ENCODE data around the gene SERTAD3. TPM values are rescaled to one million over a fixed set of nuclear protein-coding genes. Genes with fewer than 3 reads are reported as not detected.
"Not testable (repeated sequence)": the region's sequence is repeated elsewhere in the genome, so short reads cannot be mapped to it uniquely, and the experiment has no call there.

Gene SERTAD3
- total RNA-seq, 2 donors from 2014 or later, result 26.5 to 36.0 TPM

DNA sequence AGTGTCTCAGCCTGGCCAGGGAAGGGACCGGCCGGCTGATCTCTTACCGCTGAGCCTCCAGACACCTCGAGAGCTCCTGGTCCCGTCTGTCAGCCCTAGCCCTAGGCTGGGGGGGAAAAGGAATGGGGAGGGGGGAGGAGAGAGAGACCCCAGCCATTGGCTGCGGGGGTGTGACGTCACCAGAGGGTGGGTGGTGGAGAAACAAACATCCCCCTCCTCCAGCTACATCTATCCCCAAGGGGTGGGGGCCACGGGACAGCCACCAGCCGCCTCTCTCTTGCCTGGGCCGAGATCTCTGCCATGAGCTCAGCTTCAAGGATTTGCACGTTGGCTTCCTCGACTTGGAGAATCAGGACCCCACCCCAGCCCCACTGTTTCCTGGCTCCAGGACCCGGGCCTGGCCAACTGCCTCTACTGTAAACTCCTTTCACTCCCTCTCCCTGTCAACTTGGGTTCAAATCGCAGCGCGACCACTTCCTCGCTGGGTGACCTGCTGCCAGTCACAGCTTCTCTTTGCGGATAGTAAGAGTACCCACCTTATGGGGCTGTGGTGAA, 30.8 kb downstream of the SERTAD3 start, which contains the start of gene PRX:
Gene PRX (minus strand): TSS at position 88 of the 555 bp plus-strand sequence. CDS start 5,446 bp downstream, outside the sequence.
- no peak within 1 kb of the TSS for H3K27ac ChIP-seq
- no peaks in the 10 kb centered on the region for H3K4me1 ChIP-seq
- no peaks in the 10 kb centered on the region for H3K9me3 ChIP-seq
- H3K27me3 ChIP-seq, result no peaks in the 10 kb centered on the region
- DNase-seq, result no peak
- intact Hi-C loops (cut with DNase I), result no loop called here
- no peaks in the 10 kb centered on the region for H3K36me3 ChIP-seq
- no peak within 1 kb of the TSS for H3K4me3 ChIP-seq
- TF ChIP-seq, protein P1, sequence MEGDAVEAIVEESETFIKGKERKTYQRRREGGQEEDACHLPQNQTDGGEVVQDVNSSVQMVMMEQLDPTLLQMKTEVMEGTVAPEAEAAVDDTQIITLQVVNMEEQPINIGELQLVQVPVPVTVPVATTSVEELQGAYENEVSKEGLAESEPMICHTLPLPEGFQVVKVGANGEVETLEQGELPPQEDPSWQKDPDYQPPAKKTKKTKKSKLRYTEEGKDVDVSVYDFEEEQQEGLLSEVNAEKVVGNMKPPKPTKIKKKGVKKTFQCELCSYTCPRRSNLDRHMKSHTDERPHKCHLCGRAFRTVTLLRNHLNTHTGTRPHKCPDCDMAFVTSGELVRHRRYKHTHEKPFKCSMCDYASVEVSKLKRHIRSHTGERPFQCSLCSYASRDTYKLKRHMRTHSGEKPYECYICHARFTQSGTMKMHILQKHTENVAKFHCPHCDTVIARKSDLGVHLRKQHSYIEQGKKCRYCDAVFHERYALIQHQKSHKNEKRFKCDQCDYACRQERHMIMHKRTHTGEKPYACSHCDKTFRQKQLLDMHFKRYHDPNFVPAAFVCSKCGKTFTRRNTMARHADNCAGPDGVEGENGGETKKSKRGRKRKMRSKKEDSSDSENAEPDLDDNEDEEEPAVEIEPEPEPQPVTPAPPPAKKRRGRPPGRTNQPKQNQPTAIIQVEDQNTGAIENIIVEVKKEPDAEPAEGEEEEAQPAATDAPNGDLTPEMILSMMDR (IDR thresholded peaks at IDR 0.05), result no peak
- no peak within 1 kb of the TSS for H3K9ac ChIP-seq (ENCODE audit: low read depth in 2 of 2, low read length in 2 of 2)

DNA sequence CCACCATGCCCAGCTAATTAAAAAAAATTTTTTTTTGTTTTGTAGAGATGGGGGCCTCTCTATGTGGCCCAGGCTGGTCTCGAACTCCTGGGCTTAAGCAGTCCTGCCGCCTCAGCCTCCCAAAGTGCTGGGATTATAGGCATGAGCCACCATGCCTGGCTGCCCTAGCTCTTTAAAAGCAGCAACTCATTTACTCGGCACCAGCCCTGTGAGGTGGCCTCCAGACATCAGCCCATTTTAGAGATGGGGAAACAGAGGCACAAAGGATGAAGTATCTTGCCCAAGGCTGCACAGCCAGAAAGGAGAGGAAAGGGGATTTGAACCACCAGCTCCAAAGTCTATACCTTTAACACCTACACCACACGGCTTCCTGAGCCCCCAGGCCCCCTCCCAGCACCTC, 31.3 kb downstream of the SERTAD3 start:
- H3K9ac ChIP-seq (ENCODE audit: low read depth in 2 of 2, low read length in 2 of 2), result no peak overlapping the region
- no peaks in the 10 kb centered on the region for H3K36me3 ChIP-seq
- DNase-seq, result no peak
- intact Hi-C loops (cut with DNase I), result no loop called here
- H3K9me3 ChIP-seq, result no peaks in the 10 kb centered on the region
- no peaks in the 10 kb centered on the region for H3K27me3 ChIP-seq
- no peaks in the 10 kb centered on the region for H3K4me1 ChIP-seq
- no peak overlapping the region for H3K27ac ChIP-seq
- TF ChIP-seq, protein P1 (IDR thresholded peaks at IDR 0.05), result no peak
- H3K4me3 ChIP-seq, result no peak overlapping the region

DNA sequence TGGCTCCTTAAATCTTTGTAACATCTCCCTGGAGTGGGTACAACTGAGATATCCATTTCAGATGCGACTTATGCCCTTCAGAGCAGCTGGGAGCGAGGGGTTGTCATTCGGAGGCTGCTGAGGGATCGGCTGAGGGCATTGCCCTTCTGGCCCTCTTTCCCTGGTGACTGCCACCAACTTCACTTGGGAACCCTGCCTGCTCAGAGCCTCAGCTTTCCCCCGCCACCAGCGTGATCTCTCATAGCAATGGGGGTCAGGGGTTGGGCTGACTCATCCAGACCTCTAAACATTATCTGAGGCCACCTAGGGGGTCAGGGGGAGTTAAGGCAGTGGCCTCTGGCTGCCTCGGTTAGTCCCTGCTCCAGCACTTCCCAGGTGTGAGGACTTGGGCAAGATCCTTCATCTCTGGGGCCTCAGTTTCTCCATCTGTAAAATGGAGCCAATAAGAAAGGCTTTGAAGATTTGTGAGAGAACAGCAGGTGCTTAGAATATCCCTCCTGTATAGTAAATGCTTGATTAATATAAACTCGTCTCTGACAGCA, 32.1 kb downstream of the SERTAD3 start:
- H3K27ac ChIP-seq, result no peak overlapping the region
- TF ChIP-seq, protein P1 (IDR thresholded peaks at IDR 0.05), result no peak
- intact Hi-C loops (cut with DNase I), result no loop called here
- H3K27me3 ChIP-seq, result no peaks in the 10 kb centered on the region
- no peak for DNase-seq
- H3K9me3 ChIP-seq, result no peaks in the 10 kb centered on the region
- no peak overlapping the region for H3K9ac ChIP-seq (ENCODE audit: low read depth in 2 of 2, low read length in 2 of 2)
- H3K36me3 ChIP-seq, result no peaks in the 10 kb centered on the region
- no peaks in the 10 kb centered on the region for H3K4me1 ChIP-seq
- no peak overlapping the region for H3K4me3 ChIP-seq

DNA sequence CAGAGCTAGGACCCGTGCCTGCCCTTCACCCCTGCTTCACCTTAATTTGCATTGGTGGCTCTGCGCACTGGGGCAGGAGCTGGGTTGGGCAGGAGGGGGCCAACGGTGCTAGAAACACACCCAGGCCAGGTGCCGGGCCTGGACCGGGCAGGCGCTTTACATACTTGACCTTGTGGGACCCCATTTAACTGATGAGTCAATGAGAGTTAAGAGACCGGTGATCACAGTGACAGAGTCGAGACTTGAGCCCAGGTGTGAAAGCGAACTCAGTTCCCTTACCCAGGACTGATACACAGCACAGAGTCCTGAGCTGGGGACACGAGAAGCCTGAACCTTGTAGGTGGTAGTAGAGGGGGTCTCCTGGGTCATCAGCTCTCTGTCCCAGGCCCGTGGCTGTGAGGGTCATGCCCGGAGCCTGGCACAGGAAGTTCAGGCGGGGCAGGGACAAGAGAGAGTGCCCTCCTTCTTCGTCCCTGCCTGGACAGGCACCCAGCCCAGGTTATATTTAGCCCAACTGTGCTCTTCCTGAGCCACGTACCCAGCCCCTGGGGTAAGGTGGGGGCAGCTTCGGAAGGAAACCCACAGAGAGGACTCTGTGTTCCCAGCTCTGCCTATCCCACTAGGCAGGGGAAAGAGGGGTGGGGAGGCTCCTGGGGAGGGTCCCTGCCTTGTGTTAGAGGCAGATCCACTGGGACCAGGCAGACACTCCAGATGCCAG, 32.9 kb downstream of the SERTAD3 start:
- Histone ChIP-seq H3K9me3 (no peaks in the 10 kb centered on the region), H3K4me3 (no peak overlapping the region), H3K9ac (ENCODE audit: low read depth in 2 of 2, low read length in 2 of 2) (no peak overlapping the region), H3K36me3 (no peaks in the 10 kb centered on the region), H3K4me1 (no peaks in the 10 kb centered on the region), H3K27ac (no peak overlapping the region), H3K27me3 (no peaks in the 10 kb centered on the region)
- DNase-seq, result no peak
- intact Hi-C loops (cut with DNase I), result no loop called here
- TF ChIP-seq, protein P1 (IDR thresholded peaks at IDR 0.05), result no peak

DNA sequence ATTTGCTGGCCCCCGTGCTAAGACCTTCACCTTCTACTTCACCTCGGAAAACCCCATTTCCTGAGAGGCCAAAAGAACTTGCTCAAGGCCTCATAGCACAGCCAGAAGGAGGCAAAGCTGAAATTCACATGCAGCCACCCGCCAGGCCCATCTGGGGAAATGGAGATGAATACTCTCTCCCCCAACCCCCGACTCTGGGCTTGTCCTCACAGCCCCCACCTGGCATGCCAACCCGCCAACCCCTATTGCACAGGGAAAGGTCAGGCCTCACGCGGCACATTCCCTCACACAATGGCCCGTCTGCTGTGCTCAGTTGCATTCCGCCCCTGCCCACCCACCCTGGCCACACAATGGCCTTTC, 34.1 kb downstream of the SERTAD3 start:
- Histone ChIP-seq H3K27ac (no peak overlapping the region), H3K36me3 (no peaks in the 10 kb centered on the region), H3K9ac (ENCODE audit: low read depth in 2 of 2, low read length in 2 of 2) (no peak overlapping the region), H3K27me3 (no peaks in the 10 kb centered on the region), H3K9me3 (no peaks in the 10 kb centered on the region), H3K4me3 (no peak overlapping the region), H3K4me1 (no peaks in the 10 kb centered on the region)
- intact Hi-C loops (cut with DNase I), result no loop called here
- no peak for DNase-seq
- TF ChIP-seq, protein P1 (IDR thresholded peaks at IDR 0.05), result no peak

DNA sequence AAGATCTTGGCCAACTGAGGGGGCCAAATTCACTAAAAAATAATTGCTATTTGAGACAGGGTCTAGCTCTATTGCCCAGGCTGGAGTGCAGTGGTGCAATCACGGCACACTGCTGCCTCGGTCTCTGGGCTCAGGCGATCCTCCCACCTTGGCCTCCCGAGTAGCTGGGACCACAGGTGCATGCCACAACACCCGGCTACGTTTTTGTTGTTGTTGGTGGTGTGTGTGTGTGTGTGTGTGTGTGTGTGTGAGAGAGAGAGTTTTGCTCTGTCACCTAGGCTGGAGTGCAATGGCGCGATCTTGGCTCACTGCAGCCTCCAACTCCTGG, 35.6 kb downstream of the SERTAD3 start:
- H3K9me3 ChIP-seq; H3K9ac ChIP-seq (ENCODE audit: low read depth in 2 of 2, low read length in 2 of 2); H3K4me1 ChIP-seq; H3K27me3 ChIP-seq; H3K27ac ChIP-seq; H3K4me3 ChIP-seq; DNase-seq; intact Hi-C loops (cut with DNase I); H3K36me3 ChIP-seq: not testable (repeated sequence)

Data from colonic mucosa (tissue), 4 donors.